Memory B cell (primary cell): ENCODE results near the gene COX4I1.

Experiments used
- ATAC-seq: fragments of 150-1000 bp; cut with Tn5 transposase; 2 replicates; pipeline ENCODE4 v1.10.0; 2021; ENCODE audit warnings: low read depth, mild to moderate bottlenecking, moderate library complexity
- DNase-seq, 2 donors: peaks; one replicate each; pipeline ENCODE4 v3.0.0; 2022; ENCODE audit warnings: low spot score in 2 of 2
- H3K27ac Mint-ChIP-seq: one replicate; pipeline ENCODE4 v1.8.0; 2022; ENCODE audit warnings: mild to moderate bottlenecking, moderate library complexity, mixed read lengths
- H3K27me3 Mint-ChIP-seq: one replicate; pipeline ENCODE4 v1.8.0; 2022; ENCODE audit warnings: mixed read lengths
- H3K36me3 Mint-ChIP-seq: one replicate; pipeline ENCODE4 v1.8.0; 2022; ENCODE audit warnings: mild to moderate bottlenecking, mixed read lengths
- H3K4me1 Mint-ChIP-seq: one replicate; pipeline ENCODE4 v1.8.0; 2022; ENCODE audit warnings: mixed read lengths
- H3K4me3 Mint-ChIP-seq: one replicate; pipeline ENCODE4 v1.8.0; 2022; ENCODE audit warnings: mild to moderate bottlenecking, moderate library complexity, mixed read lengths
- H3K9me3 Mint-ChIP-seq: one replicate; pipeline ENCODE4 v1.8.0; 2022; ENCODE audit warnings: mixed read lengths

COX4I1 gene

GRCh38 chr16:85840395-85840794 is 40.9 kb downstream of the COX4I1 start:
- Mint-ChIP-seq H3K4me1 (peaks cover 7% of the 10 kb centered on the region), H3K27me3 (peaks cover 10% of the 10 kb centered on the region), H3K36me3 (no peaks in the 10 kb centered on the region), H3K4me3 (no peak overlapping the region), H3K9me3 (no peaks in the 10 kb centered on the region), H3K27ac (no peak overlapping the region)
- no peak for DNase-seq
- ATAC-seq, result no peak

- Mint-ChIP-seq H3K36me3 (no peaks in the 10 kb centered on the region), H3K4me1 (peaks cover 7% of the 10 kb centered on the region), H3K27ac (no peak overlapping the region), H3K4me3 (no peak overlapping the region), H3K9me3 (no peaks in the 10 kb centered on the region), H3K27me3 (peaks cover 10% of the 10 kb centered on the region)
- ATAC-seq, result no peak
- no peak for DNase-seq
These were observed 41.3 kb downstream of the COX4I1 start for GRCh38 chr16:85840801-85841200.

- H3K27ac Mint-ChIP-seq, result no peak overlapping the region
- no peaks in the 10 kb centered on the region for H3K9me3 Mint-ChIP-seq
- H3K27me3 Mint-ChIP-seq, result peaks cover 16% of the 10 kb centered on the region
- H3K36me3 Mint-ChIP-seq, result no peaks in the 10 kb centered on the region
- DNase-seq (no peak), ATAC-seq (no peak)
- H3K4me3 Mint-ChIP-seq, result no peak overlapping the region
- H3K4me1 Mint-ChIP-seq, result peaks cover 16% of the 10 kb centered on the region
These were observed 42.9 kb downstream of the COX4I1 start for GRCh38 chr16:85842435-85842834.

GRCh38 chr16:85842848-85843247 is 43.4 kb downstream of the COX4I1 start:
- DNase-seq (no peak), ATAC-seq (no peak)
- Mint-ChIP-seq H3K4me1 (peaks cover 20% of the 10 kb centered on the region), H3K27ac (no peak overlapping the region), H3K4me3 (no peak overlapping the region), H3K9me3 (no peaks in the 10 kb centered on the region), H3K27me3 (peaks cover 16% of the 10 kb centered on the region), H3K36me3 (no peaks in the 10 kb centered on the region)

- peaks cover 22% of the 10 kb centered on the region for H3K4me1 Mint-ChIP-seq
- no peak overlapping the region for H3K4me3 Mint-ChIP-seq
- H3K27me3 Mint-ChIP-seq, result peaks cover 16% of the 10 kb centered on the region
- H3K27ac Mint-ChIP-seq, result no peak overlapping the region
- H3K9me3 Mint-ChIP-seq, result no peaks in the 10 kb centered on the region
- no peak for ATAC-seq
- DNase-seq, result no peak
- no peaks in the 10 kb centered on the region for H3K36me3 Mint-ChIP-seq
These were observed 44.1 kb downstream of the COX4I1 start for GRCh38 chr16:85843471-85844168.

- no peak overlapping the region for H3K4me3 Mint-ChIP-seq
These were observed 44.6 kb downstream of the COX4I1 start for GRCh38 chr16:85844169-85844481.

GRCh38 chr16:85844786-85845185 is 45.3 kb downstream of the COX4I1 start:
- peak overlapping the region; percentile 2 for H3K27ac Mint-ChIP-seq
- no peak for DNase-seq

More at GRCh38 chr16:85844169-85844481, 44.6 kb downstream of the COX4I1 start:
- Mint-ChIP-seq H3K27ac (no peak overlapping the region), H3K4me1 (peaks cover 22% of the 10 kb centered on the region), H3K27me3 (peaks cover 16% of the 10 kb centered on the region), H3K9me3 (no peaks in the 10 kb centered on the region), H3K36me3 (no peaks in the 10 kb centered on the region)
- ATAC-seq (no peak), DNase-seq (no peak)

GRCh38 chr16:85845266-85845665 is 45.8 kb downstream of the COX4I1 start:
- ATAC-seq (no peak), DNase-seq (no peak)
- peaks cover 20% of the 10 kb centered on the region for H3K4me1 Mint-ChIP-seq
- peaks cover 13% of the 10 kb centered on the region for H3K27me3 Mint-ChIP-seq
- H3K27ac Mint-ChIP-seq, result no peak overlapping the region
- no peak overlapping the region for H3K4me3 Mint-ChIP-seq
- no peaks in the 10 kb centered on the region for H3K36me3 Mint-ChIP-seq
- no peaks in the 10 kb centered on the region for H3K9me3 Mint-ChIP-seq

More at GRCh38 chr16:85844786-85845185, 45.3 kb downstream of the COX4I1 start:
- H3K36me3 Mint-ChIP-seq, result no peaks in the 10 kb centered on the region
- peaks cover 20% of the 10 kb centered on the region for H3K4me1 Mint-ChIP-seq
- ATAC-seq, result peak; percentile 75
- H3K27me3 Mint-ChIP-seq, result peaks cover 13% of the 10 kb centered on the region
- H3K4me3 Mint-ChIP-seq, result peak overlapping the region; percentile 9
- H3K9me3 Mint-ChIP-seq, result no peaks in the 10 kb centered on the region

- H3K4me3 Mint-ChIP-seq, result no peak overlapping the region
- no peaks in the 10 kb centered on the region for H3K36me3 Mint-ChIP-seq
- DNase-seq (no peak), ATAC-seq (no peak)
- no peak overlapping the region for H3K27ac Mint-ChIP-seq
- H3K9me3 Mint-ChIP-seq, result no peaks in the 10 kb centered on the region
- peaks cover 28% of the 10 kb centered on the region for H3K4me1 Mint-ChIP-seq
- peaks cover 13% of the 10 kb centered on the region for H3K27me3 Mint-ChIP-seq
These were observed 47.0 kb downstream of the COX4I1 start for GRCh38 chr16:85846461-85846860.

- no peak for ATAC-seq
- no peaks in the 10 kb centered on the region for H3K36me3 Mint-ChIP-seq
- DNase-seq, result no peak
- H3K9me3 Mint-ChIP-seq, result no peaks in the 10 kb centered on the region
- H3K4me3 Mint-ChIP-seq, result no peak overlapping the region
- no peak overlapping the region for H3K27ac Mint-ChIP-seq
- peaks cover 28% of the 10 kb centered on the region for H3K4me1 Mint-ChIP-seq
- H3K27me3 Mint-ChIP-seq, result peaks cover 13% of the 10 kb centered on the region
These were observed 47.5 kb downstream of the COX4I1 start for GRCh38 chr16:85847036-85847435.

- H3K27me3 Mint-ChIP-seq, result peaks cover 13% of the 10 kb centered on the region
- H3K36me3 Mint-ChIP-seq, result no peaks in the 10 kb centered on the region
- no peak overlapping the region for H3K27ac Mint-ChIP-seq
- no peaks in the 10 kb centered on the region for H3K9me3 Mint-ChIP-seq
- ATAC-seq (no peak), DNase-seq (no peak)
- peaks cover 28% of the 10 kb centered on the region for H3K4me1 Mint-ChIP-seq
- H3K4me3 Mint-ChIP-seq, result no peak overlapping the region
These were observed 48.4 kb downstream of the COX4I1 start for GRCh38 chr16:85847681-85848601.

- H3K4me1 Mint-ChIP-seq, result peaks cover 33% of the 10 kb centered on the region
- H3K27ac Mint-ChIP-seq, result no peak overlapping the region
- ATAC-seq, result no peak
- H3K36me3 Mint-ChIP-seq, result no peaks in the 10 kb centered on the region
- H3K27me3 Mint-ChIP-seq, result peaks cover 13% of the 10 kb centered on the region
- DNase-seq, result no peak
- H3K4me3 Mint-ChIP-seq, result no peak overlapping the region
- no peaks in the 10 kb centered on the region for H3K9me3 Mint-ChIP-seq
These were observed 49.5 kb downstream of the COX4I1 start for GRCh38 chr16:85848986-85849385.

- H3K27ac Mint-ChIP-seq, result no peak overlapping the region
- H3K4me1 Mint-ChIP-seq, result peaks cover 37% of the 10 kb centered on the region
- no peaks in the 10 kb centered on the region for H3K9me3 Mint-ChIP-seq
- H3K27me3 Mint-ChIP-seq, result peaks cover 13% of the 10 kb centered on the region
- ATAC-seq (no peak), DNase-seq (no peak)
- H3K36me3 Mint-ChIP-seq, result no peaks in the 10 kb centered on the region
- H3K4me3 Mint-ChIP-seq, result no peak overlapping the region
These were observed 49.9 kb downstream of the COX4I1 start for GRCh38 chr16:85849388-85849787.

GRCh38 chr16:85850344-85850880 is 50.9 kb downstream of the COX4I1 start:
- Mint-ChIP-seq H3K36me3 (no peaks in the 10 kb centered on the region), H3K9me3 (no peaks in the 10 kb centered on the region), H3K4me3 (no peak overlapping the region), H3K4me1 (peaks cover 33% of the 10 kb centered on the region), H3K27ac (no peak overlapping the region), H3K27me3 (peaks cover 8% of the 10 kb centered on the region)
- ATAC-seq (no peak), DNase-seq (no peak)
